Heart right ventricle (tissue), 16 donors: ENCODE data around the gene CYTH2. TPM values are rescaled to one million over a fixed set of nuclear protein-coding genes. Genes with fewer than 3 reads are reported as not detected.
A peak's percentile ranks its signal among the peaks of the same experiment; 100 is the strongest.

Experiments used
- ATAC-seq, 8 donors: fragments of 200-7000 bp; cut with Tn5 transposase; one replicate each; pipeline ENCODE4 v1.9.1; 2020; ENCODE audit warnings: mild to moderate bottlenecking in 8 of 8, moderate library complexity in 8 of 8, moderate number of reproducible peaks in 1 of 8
- DNase-seq, 2 donors: peaks; one replicate each; pipeline ENCODE4 v3.0.0-alpha.2; 2020
- H3K27ac ChIP-seq, 10 donors: fragments of 200-600 bp; sonication (generic) in 2 of 10; one replicate each; pipeline versions ENCODE4 v1.5.0 to v1.8.0; 2020 to 2022; ENCODE audit warnings: mild to moderate bottlenecking in 3 of 10
- H3K27me3 ChIP-seq, 7 donors: fragments of 200-600 bp; one replicate each; pipeline ENCODE4 v1.8.0; 2021 to 2022; ENCODE audit warnings: mild to moderate bottlenecking in 2 of 7
- H3K36me3 ChIP-seq, 9 donors: fragments of 200-600 bp; sonication (generic) in 1 of 9; one replicate each; pipeline versions ENCODE4 v1.5.0 to v1.8.0; 2020 to 2022; ENCODE audit warnings: mild to moderate bottlenecking in 2 of 9
- H3K4me1 ChIP-seq, 9 donors: fragments of 200-600 bp; sonication (generic) in 1 of 9; one replicate each; pipeline versions ENCODE4 v1.5.0 to v1.8.0; 2020 to 2022; ENCODE audit warnings: mild to moderate bottlenecking in 4 of 9
- H3K4me3 ChIP-seq, 10 donors: fragments of 200-600 bp; sonication (generic) in 2 of 10; one replicate each; pipeline versions ENCODE4 v1.5.0 to v1.8.0; 2020 to 2022; ENCODE audit warnings: mild to moderate bottlenecking in 7 of 10, moderate library complexity in 2 of 10
- H3K9me3 ChIP-seq, 11 donors: fragments of 200-600 bp in 10 of 11; sonication (generic) in 2 of 11; one replicate each; pipeline versions ENCODE4 v1.5.0 to v1.8.0; 2013 to 2022; ENCODE audit warnings: mild to moderate bottlenecking in 2 of 11, control low read depth in 1 of 11, moderate library complexity in 1 of 11
- CTCF ChIP-seq, 9 donors: fragments of 200-600 bp; sonication (generic) in 2 of 9; IDR thresholded peaks; one replicate each; pipeline versions ENCODE4 v1.5.0 to v1.8.0; 2021 to 2022; ENCODE audit warnings: antibody characterized with exemption in 9 of 9, mild to moderate bottlenecking in 5 of 9, moderate library complexity in 1 of 9
- WGBS, 2 donors: extraction: QIAGEN DNeasy Blood & Tissue Kit; methylation state at CpG; one replicate each; pipeline ENCODE4 v1.1.7; 2013; ENCODE audit warnings: inconsistent platforms in 1 of 2; 5-methylcytosine and 5-hydroxymethylcytosine counted together
- intact Hi-C, 10 donors: fragments of 100-400 bp; cut with DNase I; formaldehyde crosslinking; loops; one replicate each; pipeline versions ENCODE4 v1.11.1 to v1.14.2; 2022
- polyA plus RNA-seq, 2 donors: library from polyadenylated mRNA; stranded (reverse); fragments of 200-250 nt; gene quantifications; one replicate each; pipeline ENCODE4 v1.2.3, GENCODE V29; 2013
- total RNA-seq, 10 donors: library from RNA; stranded (reverse); fragmentation: NEBNext Ultra II Directional in 3 of 10; extraction: Animal tissue kit (Norgen Biotek cat#: 25700) in 3 of 10; gene quantifications; one replicate each; pipeline versions ENCODE4 v1.2.1 to v1.2.4, GENCODE V29; 2021 to 2023
- donor health status: Arrhythmogenic right ventricular cardiomyopathy.
- donor health status: ischemic (EF 13 %, LVEDD 7.1; RV severe dilation, severe dysfunction).
- donor health status: healthy with polysubstance abuse.
- donor health status: DM: no; HTN: yes; CAD: no.
- donor health status: DM: no; HTN: no; CAD: no.
- donor health status: ischemic (EF 25% LVEDD 6.9; RV normal size, moderate dysfunction).
- donor health status: ischemic (EF 25% LVEDD 5.7; RV mildly dilated, moderate dysfunction).
- donor health status: healthy.
- donor health status: DM: yes; HTN: yes; CAD: no.
- donor health status: Ischemic cardiomyopathy.
- donor health status: ischemic (EF 35%, LVEDD 5.7; RV mildly dilated, moderate dysfunction).
- donor health status: nonischemic (EF 11% LVEDD 7.7; RV severe dilation, severe dysfunction).
- donor health status: DM: yes; HTN: yes; CAD: no.
- donor health status: PGD.
- donor health status: ischemic (EF 29% LVEDD 5.4; RV normal size, mild dysfunction).
- donor health status: nonischemic (EF 23%, LVEDD 6.1; RV moderate dilation, normal function).

Gene CYTH2
- total and polyA plus RNA-seq, 12 donors, result 25.8 to 41.9 (median 32.2) TPM

GRCh38 chr19:48489608-48490216 lies 20.5 kb downstream of the CYTH2 start:
- Histone ChIP-seq H3K4me3 (no peak overlapping the region), H3K36me3 (no peaks in the 10 kb centered on the region), H3K4me1 (peaks cover 4 to 47% (median 24%) of the 10 kb centered on the region in 9 donors), H3K27me3 (peaks cover 0 to 36% (median 7%) of the 10 kb centered on the region in 7 donors), H3K9me3 (no peaks in the 10 kb centered on the region), H3K27ac (no peak overlapping the region)
- ATAC-seq (peak in 4 of 8 donors; percentile 16 to 29 (median 22)), DNase-seq (peak; percentile 71 to 83)
- intact Hi-C loops, result loop anchor here in 8 of 10 donors (1.0 to 10.0 kb wide), 8 partner anchors 93 to 225 kb away; no protein-coding TSS in a partner anchor
- peak; percentile 83 to 98 (median 95) for TF ChIP-seq CTCF (IDR thresholded peaks at IDR 0.05)
- 21% methylated on average over 19 of the region's 19 CpGs for WGBS, 2 donors

GRCh38 chr19:48490981-48491792 lies 22.0 kb downstream of the CYTH2 start:
- H3K36me3 ChIP-seq, result no peaks in the 10 kb centered on the region
- H3K4me3 ChIP-seq, result no peak overlapping the region
- H3K9me3 ChIP-seq, result no peaks in the 10 kb centered on the region
- H3K27me3 ChIP-seq, result peaks cover 0 to 44% (median 7%) of the 10 kb centered on the region in 7 donors
- ATAC-seq (no peak), DNase-seq (no peak)
- no peak overlapping the region for H3K27ac ChIP-seq
- intact Hi-C loops, result loop anchor here in 5 of 10 donors (5.0 to 10.0 kb wide), 4 partner anchors 91 to 226 kb away; no protein-coding TSS in a partner anchor
- TF ChIP-seq CTCF (IDR thresholded peaks at IDR 0.05), result no peak
- H3K4me1 ChIP-seq, result peaks cover 4 to 48% (median 25%) of the 10 kb centered on the region in 9 donors
- 6 to 9% methylated on average over 28 to 50 of the region's 50 CpGs for WGBS, 2 donors

GRCh38 chr19:48491793-48492123 lies 22.6 kb downstream of the CYTH2 start:
- no peak for DNase-seq

More at GRCh38 chr19:48491793-48492123, 22.6 kb downstream of the CYTH2 start:
- no peak for TF ChIP-seq CTCF (IDR thresholded peaks at IDR 0.05)
- Histone ChIP-seq H3K4me1 (peaks cover 4 to 48% (median 25%) of the 10 kb centered on the region in 9 donors), H3K27ac (no peak overlapping the region), H3K9me3 (no peaks in the 10 kb centered on the region), H3K27me3 (peaks cover 0 to 49% (median 7%) of the 10 kb centered on the region in 7 donors), H3K4me3 (no peak overlapping the region), H3K36me3 (no peaks in the 10 kb centered on the region)
- no peak for ATAC-seq
- intact Hi-C loops, result loop anchor here in 5 of 10 donors (5.0 to 10.0 kb wide), 4 partner anchors 91 to 227 kb away; no protein-coding TSS in a partner anchor
- 26 to 32% methylated on average over 10 of the region's 10 CpGs for WGBS, 2 donors
